PFSK-1 (cell line): ENCODE data around the gene MKNK1.

ENCODE experiments used
- FOXP2 ChIP-seq: optimal IDR thresholded peaks from 2 replicates; pipeline ENCODE3; 2011; ENCODE audit warnings: borderline replicate concordance, control low read depth, inconsistent platforms; ENCODE audit not compliant: insufficient read depth; ENCODE audit errors: extremely low read length, extremely low read depth
- POLR2AphosphoS5 ChIP-seq: IDR thresholded peaks from 2 replicates; pipeline ENCODE4 v1.6.1; 2012; ENCODE audit warnings: low read depth, mild to moderate bottlenecking, control low read depth, low read length, moderate library complexity
- REST ChIP-seq, 2 experiments: IDR thresholded peaks; 2 replicates each; pipeline versions ENCODE4 v1.6.1 to v1.8.0; 2011 to 2012; ENCODE audit warnings: low read depth in 2 of 2, low read length in 2 of 2, control low read depth in 1 of 2, inconsistent platforms in 1 of 2, mild to moderate bottlenecking in 1 of 2, moderate library complexity in 1 of 2; ENCODE audit not compliant: insufficient read depth in 1 of 2
- SIN3A ChIP-seq: IDR thresholded peaks from 2 replicates; pipeline ENCODE4 v1.6.1; 2012; ENCODE audit warnings: mild to moderate bottlenecking, low read length, moderate library complexity, borderline replicate concordance; ENCODE audit not compliant: insufficient read depth
- TAF1 ChIP-seq: IDR thresholded peaks from 2 replicates; pipeline ENCODE4 v1.6.1; 2012; ENCODE audit warnings: low read length, control low read depth, borderline replicate concordance; ENCODE audit not compliant: insufficient read depth

MKNK1 gene

GRCh38 chr1:46585312-46585938 lies 18.6 kb downstream of the MKNK1 start:
- TF ChIP-seq FOXP2 (no peak), POLR2AphosphoS5 (no peak), TAF1 (no peak), SIN3A (no peak), REST (IDR thresholded peaks at IDR 0.05; ENCODE audit: insufficient read depth in 1 of 2, low read depth in 2 of 2, low read length in 2 of 2) (no peak)

- no peak for TF ChIP-seq TAF1
- no peak for TF ChIP-seq REST (IDR thresholded peaks at IDR 0.05; ENCODE audit: insufficient read depth in 1 of 2, low read depth in 2 of 2, low read length in 2 of 2)
Observed at GRCh38 chr1:46583494-46583893, 20.6 kb downstream of the MKNK1 start.

GRCh38 chr1:46582972-46583371 lies 21.1 kb downstream of the MKNK1 start:
- no peak for TF ChIP-seq SIN3A
- TF ChIP-seq REST (IDR thresholded peaks at IDR 0.05; ENCODE audit: insufficient read depth in 1 of 2, low read depth in 2 of 2, low read length in 2 of 2): no peak
- TF ChIP-seq POLR2AphosphoS5: no peak
- TF ChIP-seq FOXP2: no peak

- TF ChIP-seq FOXP2 (no peak), SIN3A (no peak), POLR2AphosphoS5 (no peak), REST (IDR thresholded peaks at IDR 0.05; ENCODE audit: insufficient read depth in 1 of 2, low read depth in 2 of 2, low read length in 2 of 2) (no peak), TAF1 (no peak)
Observed at GRCh38 chr1:46581681-46582455, 22.2 kb downstream of the MKNK1 start.
